G401.6 (cell line): ENCODE data around the gene WDTC1.
A peak's percentile ranks its signal among the peaks of the same experiment; 100 is the strongest.
"Not testable (repeated sequence)": the region's sequence is repeated elsewhere in the genome, so short reads cannot be mapped to it uniquely, and the experiment has no call there.

Experiments used
- FAIRE-seq: peaks from 2 replicates; lab custom pipeline; 2012; peaks lifted over from hg19 to GRCh38; lab: Jason Lieb, UNC

The WDTC1 gene

DNA sequence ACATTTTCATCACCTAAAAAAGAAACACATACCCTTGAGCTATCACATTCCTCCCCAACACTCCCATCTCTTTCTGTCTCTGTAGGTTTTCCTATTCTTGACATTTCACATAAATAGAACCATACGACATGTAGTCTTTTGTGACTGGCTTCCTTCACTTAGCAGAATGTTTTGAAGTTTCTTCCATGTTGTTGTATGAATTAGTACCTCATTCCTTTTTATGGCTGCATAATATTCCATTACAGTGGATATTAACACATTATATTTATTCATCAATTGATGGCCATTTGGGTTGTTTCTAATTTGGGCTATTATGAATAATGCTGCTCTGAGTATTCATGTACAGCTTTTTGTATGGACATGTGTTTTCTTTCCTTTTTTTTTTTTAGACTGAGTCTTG lies 11.8 kb downstream of the WDTC1 start:
- no peak for FAIRE-seq

DNA sequence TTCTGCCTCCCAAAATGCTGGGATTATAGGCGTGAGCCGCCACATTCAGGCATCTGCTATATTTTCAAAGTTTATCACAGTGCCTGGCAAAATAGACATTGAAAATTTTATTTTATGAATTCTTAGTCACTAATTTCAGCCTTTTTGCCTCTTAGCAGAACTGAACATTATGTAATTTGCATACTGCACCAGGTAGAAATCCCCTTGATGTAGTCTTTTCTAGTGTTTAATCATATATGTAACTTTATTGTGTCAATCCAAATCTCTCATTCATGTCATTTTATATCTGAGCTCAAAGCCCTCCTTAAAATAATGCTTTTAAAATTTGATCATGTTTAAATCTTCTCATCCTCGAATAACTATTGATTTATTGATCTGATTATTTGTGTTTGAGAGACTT lies 19.2 kb downstream of the WDTC1 start:
- no peak for FAIRE-seq

DNA sequence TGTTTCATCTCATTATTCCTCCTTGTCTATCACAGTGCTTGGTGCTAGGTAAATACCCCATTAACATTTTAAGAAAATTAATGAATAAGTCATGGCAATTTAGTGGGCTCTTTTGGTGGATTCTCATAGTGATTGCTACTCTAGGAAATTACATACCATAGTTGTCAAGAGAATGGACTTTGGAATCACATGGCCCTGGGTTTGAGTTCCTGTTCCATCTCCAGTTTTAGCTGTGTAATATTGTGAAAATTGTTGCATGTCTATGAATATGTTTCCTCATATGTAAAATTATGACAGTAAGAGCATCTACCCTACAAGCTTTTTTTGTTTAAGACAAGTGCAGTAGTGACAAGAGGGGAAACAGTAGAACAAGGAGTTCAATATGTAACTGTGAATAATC lies 20.7 kb downstream of the WDTC1 start:
- no peak for FAIRE-seq

DNA sequence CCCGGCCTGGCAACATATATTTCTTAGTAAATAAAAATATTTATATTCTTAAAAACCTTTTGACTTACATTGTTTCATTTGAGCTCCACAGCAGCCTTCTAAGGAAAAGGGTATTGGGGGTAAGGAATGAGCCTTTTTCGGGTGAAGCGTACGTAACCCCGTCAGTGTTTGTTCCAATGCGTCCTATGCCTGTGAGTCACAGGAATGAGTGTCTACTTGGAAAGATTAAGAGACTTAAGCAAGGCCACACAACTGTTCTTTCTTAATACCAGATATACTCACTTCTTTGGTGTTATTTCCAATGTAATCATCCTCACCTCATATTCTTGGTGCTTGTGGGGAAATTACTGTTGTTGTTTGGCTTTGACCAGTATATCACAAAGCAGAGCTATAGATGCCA lies 22.7 kb downstream of the WDTC1 start:
- FAIRE-seq = no peak

DNA sequence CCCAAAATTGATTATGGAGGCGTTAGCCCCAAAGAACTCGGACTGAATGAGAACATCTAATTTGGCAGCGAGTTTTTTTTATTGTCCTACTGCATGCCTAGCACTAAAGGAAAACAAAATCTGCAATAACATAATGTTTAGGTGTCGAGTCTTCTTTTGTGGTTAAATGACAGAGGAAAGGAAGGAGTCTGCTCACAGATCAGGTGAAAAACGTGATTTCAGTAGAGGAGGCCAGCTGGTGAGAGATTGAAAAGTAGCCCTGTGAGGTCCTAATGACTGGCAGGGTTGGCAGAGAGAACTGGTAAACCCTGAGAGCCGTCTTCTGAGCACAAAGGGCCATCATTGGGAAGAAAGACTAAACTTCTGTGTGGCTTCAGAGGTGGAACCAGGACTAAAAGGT lies 24.2 kb downstream of the WDTC1 start:
- no peak for FAIRE-seq

DNA sequence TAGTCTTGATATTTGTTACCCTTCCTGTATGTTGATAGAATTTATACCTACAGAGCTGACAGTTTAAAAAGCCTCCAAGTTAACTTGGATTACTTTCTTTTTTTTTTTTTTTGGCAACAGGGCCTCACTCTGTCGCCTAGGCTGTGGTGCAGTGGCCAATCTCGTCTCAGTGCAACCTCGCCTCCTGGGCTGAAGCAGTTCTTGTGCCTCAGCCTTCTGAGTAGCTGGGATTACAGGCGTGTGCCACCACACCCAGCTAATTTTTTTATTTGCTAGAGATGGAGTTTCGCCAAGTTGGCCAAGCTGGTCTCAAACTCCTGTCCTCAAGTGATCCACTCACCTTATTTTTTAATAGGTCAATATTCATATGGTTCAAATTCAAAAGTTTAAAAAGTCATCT lies 32.7 kb downstream of the WDTC1 start:
- FAIRE-seq = no peak

DNA sequence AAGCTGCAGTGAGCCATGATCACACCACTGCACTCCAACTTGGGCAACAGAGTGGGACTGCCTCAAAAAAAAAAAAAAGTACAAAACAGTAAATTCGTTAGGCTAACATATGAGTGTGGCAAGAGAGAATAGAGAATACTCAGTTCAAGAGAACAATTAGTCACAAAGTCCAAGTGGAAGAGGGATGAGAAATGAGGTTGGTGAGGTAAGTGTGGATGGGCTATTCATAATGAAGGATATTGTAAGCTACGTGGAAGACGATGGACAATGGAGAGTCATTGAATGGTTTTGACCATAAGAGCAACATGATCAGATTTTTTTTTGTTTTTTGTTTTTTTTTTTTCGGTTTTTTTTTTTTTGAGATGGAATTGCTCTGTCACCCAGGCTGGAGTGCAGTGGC lies 34.8 kb downstream of the WDTC1 start:
- FAIRE-seq = no peak

DNA sequence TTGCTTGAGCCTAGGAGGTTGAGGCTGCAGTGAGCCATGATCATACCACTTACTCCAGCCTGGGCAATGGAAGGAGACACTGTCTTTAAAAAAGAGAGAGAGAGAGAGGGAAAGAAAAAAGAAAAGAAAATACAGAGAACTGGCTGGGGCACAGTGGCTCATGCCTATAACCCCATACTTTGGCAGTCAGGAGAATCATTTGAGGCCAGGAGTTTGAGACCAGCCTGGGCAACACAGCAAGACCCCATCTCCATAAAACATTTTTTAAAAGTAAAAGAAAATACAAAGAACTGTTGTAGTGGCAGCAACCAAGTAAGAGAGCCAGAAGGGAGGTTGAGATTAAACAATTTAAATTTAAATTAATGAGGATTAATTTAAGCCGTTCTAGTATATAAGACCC lies 39.8 kb downstream of the WDTC1 start:
- no peak for FAIRE-seq

DNA sequence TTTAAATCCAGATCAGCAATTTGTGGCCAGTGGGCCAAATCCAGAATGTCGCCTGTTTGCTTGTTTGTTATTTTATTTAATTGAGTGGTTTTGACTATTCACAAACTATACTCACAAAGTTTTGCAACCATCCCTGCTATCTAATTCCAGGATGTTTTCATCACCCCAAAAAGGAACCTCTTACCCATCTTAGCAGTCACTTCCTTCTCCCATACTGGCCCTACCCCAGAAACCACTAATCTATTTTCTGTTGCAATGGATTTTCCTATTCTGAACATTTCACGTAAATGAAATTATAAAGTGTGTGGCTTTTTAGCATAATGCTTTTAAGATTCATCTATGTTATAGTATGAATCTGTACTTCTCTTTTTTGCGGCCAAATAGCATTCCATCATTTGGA lies 41.3 kb downstream of the WDTC1 start:
- FAIRE-seq = no peak

DNA sequence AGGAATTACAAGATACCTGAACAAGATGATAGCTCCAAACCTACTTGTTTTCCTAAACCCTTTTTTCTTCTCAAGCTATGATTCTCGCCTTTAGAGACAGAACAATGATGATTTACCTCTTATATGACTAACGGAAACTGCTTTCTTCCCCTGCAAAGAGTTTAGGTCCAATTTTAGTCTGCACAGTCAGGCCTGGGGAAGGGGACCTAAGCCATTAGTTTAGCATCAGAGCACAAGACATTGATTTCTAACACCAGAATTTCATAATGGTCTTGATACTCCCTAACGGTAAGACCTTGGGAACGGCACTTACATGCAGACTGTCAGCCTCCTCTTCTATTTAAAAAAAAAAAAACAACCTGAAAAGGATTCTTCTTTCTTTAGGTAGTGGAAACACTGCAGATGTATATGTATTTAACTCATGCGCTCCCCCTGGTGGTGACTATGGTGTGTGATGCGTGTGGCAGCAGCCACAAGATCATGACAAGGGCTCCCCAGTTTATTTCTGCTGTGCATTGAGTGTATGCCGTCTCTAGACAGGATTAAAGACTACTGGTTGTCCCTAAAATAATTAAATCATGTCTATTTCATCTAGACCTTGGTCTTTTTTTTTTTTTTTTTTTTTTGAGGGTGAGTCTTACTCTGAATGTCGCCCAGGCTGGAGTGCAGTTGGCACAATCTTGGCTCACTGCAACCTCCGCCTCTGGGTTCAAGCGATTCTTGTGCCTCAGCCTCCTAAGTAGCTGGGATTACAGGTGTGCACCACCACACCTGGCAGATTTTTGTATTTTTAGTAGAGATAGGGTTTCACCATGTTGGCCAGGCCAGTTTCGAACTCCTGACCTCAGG lies 50.2 kb downstream of the WDTC1 start:
- peak; percentile 94 for FAIRE-seq

DNA sequence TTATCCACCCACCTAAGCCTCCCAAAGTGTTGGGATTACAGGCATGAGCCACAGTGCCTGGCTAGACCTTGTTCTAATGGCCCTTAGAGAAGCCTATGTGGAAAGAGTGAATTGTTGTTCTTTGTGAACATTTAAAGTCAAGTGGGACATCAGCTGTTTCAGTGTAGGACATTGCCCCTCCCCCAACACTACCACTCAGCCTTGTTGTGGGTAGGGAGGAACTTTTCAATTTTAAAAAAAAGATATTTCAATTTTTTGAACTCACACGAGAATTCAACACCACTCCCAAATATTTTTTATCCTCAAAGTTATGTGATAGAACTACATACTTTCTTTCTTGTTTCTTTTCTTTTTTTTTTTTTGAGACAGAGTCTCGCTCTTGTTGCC lies 50.8 kb downstream of the WDTC1 start:
- no peak for FAIRE-seq

DNA sequence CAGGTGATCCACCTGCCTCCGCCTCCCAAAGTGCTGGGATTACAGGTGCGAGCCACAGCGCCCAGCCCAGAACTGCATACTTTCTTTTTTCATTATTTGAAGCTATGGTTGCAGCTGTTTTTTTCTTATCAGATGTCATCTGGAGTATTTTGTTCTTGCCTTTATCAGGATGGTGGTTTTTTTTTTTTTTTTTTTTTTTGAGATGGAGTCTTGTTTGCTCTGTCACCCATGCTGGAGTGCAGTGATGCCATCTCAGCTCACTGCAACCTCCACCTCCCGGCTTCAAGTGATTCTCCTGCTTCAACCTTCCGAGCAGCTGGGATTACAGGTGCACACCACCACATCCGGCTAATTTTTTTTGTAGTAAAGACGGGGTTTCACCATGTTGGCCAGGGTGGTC lies 51.4 kb downstream of the WDTC1 start:
- FAIRE-seq = not testable (repeated sequence)

DNA sequence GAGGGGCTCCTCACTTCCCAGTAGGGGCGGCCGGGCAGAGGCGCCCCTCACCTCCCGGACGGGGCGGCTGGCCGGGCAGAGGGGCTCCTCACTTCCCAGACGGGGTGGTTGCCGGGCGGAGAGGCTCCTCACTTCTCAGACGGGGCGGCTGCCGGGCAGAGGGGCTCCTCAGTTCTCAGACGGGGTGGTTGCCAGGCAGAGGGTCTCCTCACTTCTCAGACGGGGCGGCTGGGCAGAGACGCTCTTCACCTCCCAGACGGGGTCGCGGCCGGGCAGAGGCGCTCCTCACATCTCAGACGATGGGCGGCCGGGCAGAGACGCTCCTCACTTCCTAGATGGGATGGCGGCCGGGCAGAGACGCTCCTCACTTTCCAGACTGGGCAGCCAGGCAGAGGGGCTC lies 54.7 kb downstream of the WDTC1 start:
- not testable (repeated sequence) for FAIRE-seq

DNA sequence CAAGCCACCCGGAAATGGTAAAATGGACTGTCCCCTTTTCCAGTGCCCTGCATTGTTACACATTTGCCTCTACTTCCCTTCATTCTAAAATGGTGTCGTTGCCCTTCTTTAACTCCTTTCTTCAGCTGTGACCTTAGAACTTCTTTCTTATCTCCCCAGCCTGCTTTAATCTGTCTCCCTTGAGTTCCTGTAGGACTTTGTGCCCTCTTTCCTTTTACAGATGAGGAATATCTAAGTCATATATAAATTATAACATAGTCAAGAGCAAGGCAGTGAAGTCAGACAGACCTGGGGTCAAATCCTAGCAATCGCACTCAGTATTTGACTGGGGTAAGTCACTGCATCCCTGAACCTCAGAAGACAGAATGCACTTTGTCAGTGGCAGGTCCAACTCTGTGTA lies 56.1 kb downstream of the WDTC1 start:
- no peak for FAIRE-seq

DNA sequence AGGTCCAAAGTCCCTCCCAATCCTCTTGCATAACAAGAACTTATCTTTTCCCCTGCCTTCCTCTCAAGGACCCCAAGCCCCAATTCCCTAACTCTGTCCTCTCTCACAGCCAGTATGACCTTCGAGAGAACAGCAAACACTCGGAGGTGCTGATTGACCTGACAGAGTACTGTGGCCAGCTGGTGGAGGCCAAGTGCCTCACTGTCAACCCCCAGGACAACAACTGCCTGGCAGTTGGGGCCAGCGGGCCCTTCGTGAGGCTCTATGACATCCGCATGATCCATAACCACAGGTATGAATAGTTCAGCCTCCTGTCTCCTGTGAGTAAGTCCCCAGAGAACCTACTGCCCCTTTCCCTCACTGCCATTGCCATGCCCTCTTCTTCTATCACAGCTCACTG lies 57.7 kb downstream of the WDTC1 start:
- no peak for FAIRE-seq

DNA sequence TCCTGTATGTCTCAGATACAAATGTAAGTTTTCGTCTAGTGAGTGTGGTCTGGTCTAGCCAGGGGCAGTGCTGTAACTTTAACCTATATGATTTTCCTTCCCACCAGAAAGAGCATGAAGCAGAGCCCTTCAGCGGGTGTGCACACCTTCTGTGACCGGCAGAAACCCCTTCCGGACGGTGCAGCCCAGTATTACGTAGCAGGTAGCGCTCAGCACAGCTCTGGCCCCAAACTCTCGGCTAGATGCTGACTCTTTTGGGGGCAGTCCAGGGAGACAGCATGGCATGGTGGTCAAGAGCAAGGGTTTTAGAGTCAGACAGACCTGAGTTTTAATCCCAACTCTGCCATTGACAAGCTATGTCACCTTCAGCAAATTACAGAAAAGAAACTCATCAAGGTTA lies 59.5 kb downstream of the WDTC1 start:
- FAIRE-seq = no peak

DNA sequence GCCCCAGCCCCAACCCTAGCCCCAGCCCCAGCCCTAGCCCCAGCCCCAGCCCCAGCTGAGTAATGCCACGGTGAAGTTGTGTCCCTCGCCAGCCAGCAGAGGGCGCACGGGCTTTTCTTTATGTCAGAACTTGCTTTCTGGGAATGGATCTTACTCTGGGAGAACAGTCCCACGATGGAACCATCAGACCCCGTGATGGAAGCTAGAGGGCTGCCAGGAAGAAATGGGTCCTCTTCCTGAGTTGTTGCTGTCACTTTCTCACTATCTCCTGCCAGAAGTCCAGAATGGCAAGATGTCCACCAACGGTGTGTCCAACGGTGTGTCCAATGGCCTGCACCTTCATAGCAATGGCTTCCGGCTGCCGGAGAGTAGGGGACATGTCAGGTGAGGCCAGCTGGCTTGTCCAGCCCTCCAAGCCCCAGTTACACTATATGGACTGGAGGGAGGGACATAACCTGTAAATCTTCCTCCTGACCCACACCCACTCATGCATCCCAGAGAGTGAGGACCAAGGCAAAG lies 62.4 kb downstream of the WDTC1 start:
- no peak for FAIRE-seq

DNA sequence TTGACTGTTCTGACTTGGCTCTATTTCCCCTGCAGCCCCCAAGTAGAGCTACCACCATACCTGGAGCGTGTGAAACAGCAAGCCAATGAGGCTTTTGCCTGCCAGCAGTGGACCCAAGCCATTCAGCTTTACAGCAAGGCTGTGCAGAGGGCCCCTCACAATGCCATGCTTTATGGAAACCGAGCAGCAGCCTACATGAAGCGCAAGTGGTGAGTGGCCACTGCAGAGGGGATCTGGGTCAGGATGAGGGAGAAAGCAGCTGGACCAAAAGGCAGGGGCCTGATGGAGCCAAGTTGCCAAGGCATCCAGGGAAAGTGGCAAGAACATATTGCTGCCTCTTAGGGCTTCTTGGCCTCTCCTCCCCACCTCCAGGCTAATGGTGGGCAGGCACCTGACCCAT lies 63.5 kb downstream of the WDTC1 start:
- no peak for FAIRE-seq

DNA sequence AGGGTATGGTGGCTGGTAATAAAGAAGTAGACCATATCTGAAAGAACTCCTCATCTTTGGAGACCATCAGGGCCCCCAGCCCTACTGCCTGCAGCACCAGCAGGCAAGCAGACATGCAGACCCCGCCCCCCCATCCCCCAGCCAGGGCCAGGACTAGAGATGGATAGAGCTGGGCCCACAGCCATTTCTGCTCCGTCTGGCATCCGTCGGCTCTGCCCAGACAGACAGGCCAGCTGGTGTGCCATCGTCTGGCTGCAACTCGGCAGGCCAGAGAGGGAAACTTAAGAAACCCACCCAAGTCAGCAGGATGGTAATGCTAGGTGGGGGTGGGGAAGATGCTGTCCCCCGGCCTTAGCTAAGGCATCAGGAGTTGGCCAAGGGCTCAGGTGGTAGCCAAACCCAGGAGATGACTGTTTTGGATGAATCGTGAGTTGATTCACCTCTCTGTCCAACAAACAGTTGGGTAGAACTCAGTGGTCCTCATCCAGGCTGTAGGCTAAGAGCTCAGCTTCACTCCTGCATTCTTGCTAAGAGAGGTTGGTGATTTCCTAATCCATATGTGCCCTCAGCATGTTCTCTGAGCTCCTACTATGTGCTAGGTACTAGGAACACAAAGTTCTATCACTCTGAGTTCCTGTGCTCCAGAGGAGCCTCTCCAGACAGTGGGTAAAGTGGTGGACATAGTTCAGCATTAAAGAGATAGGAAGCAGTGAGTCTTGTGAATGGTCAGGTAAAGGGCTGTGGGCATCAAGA lies 64.4 kb downstream of the WDTC1 start:
- FAIRE-seq = no peak

DNA sequence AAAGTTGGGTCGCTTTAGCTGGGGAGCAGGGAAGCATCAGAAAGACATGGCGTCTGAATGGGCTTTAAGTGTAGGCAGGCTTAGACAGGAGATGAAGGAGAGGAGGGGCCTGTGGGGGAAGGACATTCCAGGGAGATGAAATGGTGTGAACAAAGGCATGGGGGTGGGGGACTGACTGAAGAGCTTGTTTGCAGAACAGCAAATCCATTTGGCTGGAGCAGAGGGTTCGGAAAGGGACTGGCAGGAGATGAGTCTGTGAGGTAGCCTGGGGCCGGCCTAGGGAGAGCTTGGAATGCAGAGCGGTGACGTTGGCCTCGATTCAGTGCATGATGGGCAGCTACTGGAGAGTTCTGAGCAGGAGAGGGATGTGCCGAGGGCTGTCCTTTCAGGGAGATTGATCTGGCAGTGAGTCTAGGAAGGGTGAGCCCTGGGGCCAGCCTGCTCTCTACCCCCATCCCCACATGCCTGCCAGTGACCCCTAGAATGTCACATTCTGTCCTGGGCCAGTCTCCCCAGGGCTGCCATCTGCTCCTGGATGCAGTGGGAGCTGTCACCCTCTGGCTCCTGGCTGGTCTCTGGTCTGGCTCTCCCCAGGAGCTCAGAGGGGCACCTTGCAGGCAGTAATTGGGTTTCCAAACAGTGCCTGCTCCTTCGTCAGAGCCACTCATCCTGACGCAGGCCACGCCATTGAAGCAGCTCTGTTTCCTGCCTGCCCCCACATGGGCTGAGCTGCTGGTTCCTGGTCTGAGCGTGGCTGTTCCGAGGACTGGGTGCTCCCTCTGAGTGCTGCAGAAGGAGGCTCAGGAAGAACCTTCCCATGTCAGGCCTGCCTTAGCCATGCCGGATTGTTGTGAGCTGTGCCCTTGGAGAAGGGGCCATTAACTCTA lies 65.2 kb downstream of the WDTC1 start:
- no peak for FAIRE-seq

DNA sequence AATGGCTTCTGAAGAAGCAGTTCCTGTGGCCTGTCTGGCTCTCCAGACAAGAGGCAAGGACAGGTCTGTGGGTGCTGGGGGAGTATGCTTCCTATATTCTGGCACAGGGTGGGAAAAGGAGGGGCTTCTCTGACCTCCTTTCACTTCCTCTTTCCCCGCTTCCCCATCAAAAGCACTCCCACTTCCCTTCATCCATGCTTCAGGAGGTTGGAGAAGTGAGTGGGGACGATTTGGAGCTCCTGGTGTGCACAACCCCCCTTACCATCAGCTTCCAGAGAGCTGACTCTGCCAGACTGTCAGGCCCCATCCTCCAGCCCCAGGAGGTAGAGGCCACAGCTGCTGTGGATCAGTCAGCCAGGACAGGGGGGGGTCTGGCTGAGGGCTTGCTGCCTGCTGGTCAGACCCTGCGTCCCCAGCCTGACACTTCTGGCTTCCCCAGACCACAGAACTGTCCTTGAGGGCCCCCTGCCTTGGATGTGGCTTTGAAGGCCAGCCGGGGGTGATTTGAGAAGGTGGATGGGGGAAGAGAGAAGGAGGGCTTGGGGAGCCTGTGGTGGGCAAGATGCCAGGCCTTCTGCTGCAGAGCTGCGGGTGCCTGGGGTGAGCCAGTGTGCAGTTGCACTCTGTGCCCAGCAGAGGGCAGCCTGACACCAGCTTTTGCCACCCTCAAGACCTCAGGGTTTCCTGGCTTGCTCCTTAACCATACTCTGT lies 66.1 kb downstream of the WDTC1 start:
- no peak for FAIRE-seq

DNA sequence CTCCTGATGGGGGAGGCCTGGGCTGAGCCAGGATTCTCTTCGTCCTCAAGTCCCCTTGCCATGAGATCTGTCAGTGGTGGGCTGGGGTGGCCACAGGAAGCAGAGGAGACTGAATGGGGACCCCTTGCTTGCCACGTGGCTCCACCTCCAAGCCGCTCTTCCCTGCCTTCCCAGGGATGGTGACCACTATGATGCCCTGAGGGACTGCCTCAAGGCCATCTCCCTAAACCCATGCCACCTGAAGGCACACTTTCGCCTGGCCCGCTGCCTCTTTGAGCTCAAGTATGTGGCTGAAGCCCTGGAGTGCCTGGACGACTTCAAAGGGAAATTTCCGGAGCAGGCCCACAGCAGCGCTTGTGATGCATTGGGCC lies 66.6 kb downstream of the WDTC1 start:
- no peak for FAIRE-seq
